Left ventricle myocardium inferior (tissue), 1 donor: Measurements from ENCODE around the gene THEMIS2. TPM values are rescaled to one million over a fixed set of nuclear protein-coding genes. Genes with fewer than 3 reads are reported as not detected.
"Not testable (repeated sequence)": the region's sequence is repeated elsewhere in the genome, so short reads cannot be mapped to it uniquely, and the experiment has no call there.

Experiments
- DNase-seq: peaks from one replicate; pipeline ENCODE4 v3.0.0-alpha.2; 2020
- H3K27ac ChIP-seq: fragments of 200-600 bp; replicated peaks from 2 replicates; pipeline ENCODE4 v1.8.0; 2021
- H3K27me3 ChIP-seq: fragments of 200-600 bp; 2 replicates; pipeline ENCODE4 v1.8.0; 2021; ENCODE audit warnings: low read depth
- H3K36me3 ChIP-seq: fragments of 200-600 bp; 2 replicates; pipeline ENCODE4 v1.8.0; 2021
- H3K4me1 ChIP-seq: fragments of 200-600 bp; 2 replicates; pipeline ENCODE4 v1.8.0; 2021
- H3K4me3 ChIP-seq: fragments of 200-600 bp; 2 replicates; pipeline ENCODE4 v1.8.0; 2021; ENCODE audit warnings: mild to moderate bottlenecking, moderate library complexity
- H3K9me3 ChIP-seq: fragments of 200-600 bp; replicated peaks from 2 replicates; pipeline ENCODE4 v1.8.0; 2021
- intact Hi-C: fragments of 100-400 bp; cut with micrococcal nuclease; formaldehyde crosslinking; loops from one replicate; pipeline ENCODE4 v1.11.0; 2022
- total RNA-seq: library from RNA; stranded (reverse); fragmentation: NEBNext Ultra II Directional; extraction: Animal tissue kit (Norgen Biotek cat#: 25700); gene quantifications from one replicate; pipeline ENCODE4 v1.2.1, GENCODE V29; 2021
- TF ChIP-seq, protein P1 (sequence below): fragments of 200-600 bp; IDR thresholded peaks from 2 replicates; pipeline ENCODE4 v1.8.0; 2021; ENCODE audit warnings: antibody characterized with exemption, mild to moderate bottlenecking, borderline replicate concordance
- donor health status: DM: no; HTN: yes; CAD: no; lungs with severe emphysema.

Gene THEMIS2
- total RNA-seq, 1 donor from 2014 or later, result 4.9 TPM

DNA sequence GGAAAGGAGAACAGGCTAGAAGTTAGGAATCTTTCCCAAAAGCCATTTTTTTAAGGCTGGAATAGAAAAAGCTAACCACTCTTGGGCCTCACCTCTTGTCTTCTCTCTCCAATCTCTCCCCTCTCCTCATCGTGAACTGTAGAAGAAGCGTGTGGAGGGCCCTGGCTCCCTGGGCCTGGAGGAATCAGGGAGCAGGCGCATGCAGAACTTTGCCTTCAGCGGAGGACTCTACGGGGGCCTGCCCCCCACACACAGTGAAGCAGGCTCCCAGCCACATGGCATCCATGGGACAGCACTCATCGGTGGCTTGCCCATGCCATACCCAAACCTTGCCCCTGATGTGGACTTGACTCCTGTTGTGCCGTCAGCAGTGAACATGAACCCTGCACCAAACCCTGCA is 22.4 kb upstream of the THEMIS2 start:
- TF ChIP-seq, protein P1, sequence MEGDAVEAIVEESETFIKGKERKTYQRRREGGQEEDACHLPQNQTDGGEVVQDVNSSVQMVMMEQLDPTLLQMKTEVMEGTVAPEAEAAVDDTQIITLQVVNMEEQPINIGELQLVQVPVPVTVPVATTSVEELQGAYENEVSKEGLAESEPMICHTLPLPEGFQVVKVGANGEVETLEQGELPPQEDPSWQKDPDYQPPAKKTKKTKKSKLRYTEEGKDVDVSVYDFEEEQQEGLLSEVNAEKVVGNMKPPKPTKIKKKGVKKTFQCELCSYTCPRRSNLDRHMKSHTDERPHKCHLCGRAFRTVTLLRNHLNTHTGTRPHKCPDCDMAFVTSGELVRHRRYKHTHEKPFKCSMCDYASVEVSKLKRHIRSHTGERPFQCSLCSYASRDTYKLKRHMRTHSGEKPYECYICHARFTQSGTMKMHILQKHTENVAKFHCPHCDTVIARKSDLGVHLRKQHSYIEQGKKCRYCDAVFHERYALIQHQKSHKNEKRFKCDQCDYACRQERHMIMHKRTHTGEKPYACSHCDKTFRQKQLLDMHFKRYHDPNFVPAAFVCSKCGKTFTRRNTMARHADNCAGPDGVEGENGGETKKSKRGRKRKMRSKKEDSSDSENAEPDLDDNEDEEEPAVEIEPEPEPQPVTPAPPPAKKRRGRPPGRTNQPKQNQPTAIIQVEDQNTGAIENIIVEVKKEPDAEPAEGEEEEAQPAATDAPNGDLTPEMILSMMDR, result no peak
- peaks cover 69% of the 10 kb centered on the region for H3K36me3 ChIP-seq
- H3K27ac ChIP-seq, result no peak overlapping the region
- H3K27me3 ChIP-seq, result no peaks in the 10 kb centered on the region
- H3K9me3 ChIP-seq, result no peaks in the 10 kb centered on the region
- intact Hi-C loops, result no loop called here
- no peak for DNase-seq
- H3K4me3 ChIP-seq, result no peak overlapping the region
- no peaks in the 10 kb centered on the region for H3K4me1 ChIP-seq

DNA sequence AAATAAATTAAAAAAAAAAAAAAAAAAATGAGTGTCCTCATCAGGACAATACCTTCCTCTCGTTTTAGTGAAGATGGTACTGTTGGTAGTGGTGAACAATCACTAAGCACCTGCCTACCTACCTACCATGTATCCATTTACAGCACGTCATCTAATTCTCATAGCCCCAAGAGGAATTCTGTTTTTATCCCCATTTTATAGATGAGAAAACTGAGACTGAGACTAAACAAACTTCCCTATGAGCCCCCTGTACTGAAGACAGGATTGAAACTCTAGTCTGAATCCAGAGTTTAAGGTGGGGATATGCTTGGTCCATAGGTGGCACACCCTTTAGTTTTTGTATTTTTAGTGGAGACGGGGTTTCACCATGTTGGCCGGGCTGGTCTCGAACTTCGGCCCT is 17.3 kb upstream of the THEMIS2 start:
- TF ChIP-seq, protein P1, result no peak
- Histone ChIP-seq H3K27ac (no peak overlapping the region), H3K9me3 (no peaks in the 10 kb centered on the region), H3K27me3 (no peaks in the 10 kb centered on the region), H3K4me3 (no peak overlapping the region), H3K36me3 (peaks cover 18% of the 10 kb centered on the region), H3K4me1 (peaks cover 7% of the 10 kb centered on the region)
- no peak for DNase-seq
- intact Hi-C loops, result no loop called here

DNA sequence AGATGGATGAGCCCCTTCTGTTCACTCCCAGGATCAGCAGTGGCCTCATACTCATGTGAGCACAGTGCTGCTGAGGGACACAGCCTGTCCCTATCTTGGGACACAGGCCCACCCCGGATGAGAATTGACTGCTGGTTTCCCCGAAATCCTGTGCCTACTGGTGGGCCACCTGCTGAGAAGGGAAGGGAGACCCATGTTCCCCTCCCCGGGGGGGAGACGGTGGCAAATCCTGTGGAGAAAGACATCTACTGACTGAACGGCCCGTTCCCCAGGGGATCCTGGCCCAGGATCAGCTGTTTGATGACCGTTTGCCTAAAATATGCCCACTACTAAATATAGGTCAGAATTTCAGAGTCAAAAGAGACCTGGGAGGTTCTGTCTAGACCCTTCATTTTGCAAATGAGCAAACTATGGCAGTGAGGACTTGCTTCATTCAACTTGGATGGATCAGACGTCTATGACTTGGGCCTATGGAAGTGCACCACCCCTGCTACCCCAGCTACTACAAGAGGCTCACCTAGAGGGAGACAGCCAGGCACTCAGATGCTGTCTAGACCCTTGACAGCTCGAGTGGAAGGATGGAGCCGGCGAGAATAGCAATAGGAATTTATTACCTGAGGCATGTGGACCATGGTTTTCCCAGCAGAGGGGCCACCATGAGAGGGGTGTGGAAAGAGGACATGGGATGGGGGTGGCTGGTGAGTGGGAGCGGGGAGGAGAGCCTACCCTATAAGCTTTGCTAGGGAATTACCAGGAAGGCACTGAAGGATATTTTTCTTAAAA is 15.6 kb upstream of the THEMIS2 start:
- DNase-seq, result no peak
- intact Hi-C loops, result no loop called here
- TF ChIP-seq, protein P1, result no peak
- Histone ChIP-seq H3K27ac (no peak overlapping the region), H3K9me3 (no peaks in the 10 kb centered on the region), H3K27me3 (no peaks in the 10 kb centered on the region), H3K4me3 (no peak overlapping the region), H3K36me3 (peaks cover 1% of the 10 kb centered on the region), H3K4me1 (peaks cover 7% of the 10 kb centered on the region)

DNA sequence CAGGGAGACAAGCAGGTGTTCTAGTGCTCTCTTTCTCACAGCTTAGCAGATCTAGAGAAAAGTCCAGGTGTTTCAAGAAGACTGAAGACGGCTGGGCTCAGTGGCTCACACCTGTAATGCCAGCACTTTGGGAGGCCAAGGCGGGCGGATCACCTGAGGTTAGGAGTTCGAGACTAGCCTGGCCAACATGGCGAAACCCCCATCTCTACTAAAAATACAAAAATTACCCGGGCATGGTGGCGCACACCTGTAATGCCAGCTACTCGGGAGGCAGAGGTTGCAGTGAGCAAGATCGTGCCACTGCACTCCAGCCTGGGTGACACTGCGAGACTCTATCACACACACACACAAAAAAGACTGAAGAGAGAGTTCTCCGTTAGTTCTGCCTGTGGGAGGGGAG is 14.8 kb upstream of the THEMIS2 start:
- H3K27me3 ChIP-seq, intact Hi-C loops, H3K4me3 ChIP-seq, H3K36me3 ChIP-seq, H3K9me3 ChIP-seq, H3K27ac ChIP-seq, DNase-seq, H3K4me1 ChIP-seq: not testable (repeated sequence)

DNA sequence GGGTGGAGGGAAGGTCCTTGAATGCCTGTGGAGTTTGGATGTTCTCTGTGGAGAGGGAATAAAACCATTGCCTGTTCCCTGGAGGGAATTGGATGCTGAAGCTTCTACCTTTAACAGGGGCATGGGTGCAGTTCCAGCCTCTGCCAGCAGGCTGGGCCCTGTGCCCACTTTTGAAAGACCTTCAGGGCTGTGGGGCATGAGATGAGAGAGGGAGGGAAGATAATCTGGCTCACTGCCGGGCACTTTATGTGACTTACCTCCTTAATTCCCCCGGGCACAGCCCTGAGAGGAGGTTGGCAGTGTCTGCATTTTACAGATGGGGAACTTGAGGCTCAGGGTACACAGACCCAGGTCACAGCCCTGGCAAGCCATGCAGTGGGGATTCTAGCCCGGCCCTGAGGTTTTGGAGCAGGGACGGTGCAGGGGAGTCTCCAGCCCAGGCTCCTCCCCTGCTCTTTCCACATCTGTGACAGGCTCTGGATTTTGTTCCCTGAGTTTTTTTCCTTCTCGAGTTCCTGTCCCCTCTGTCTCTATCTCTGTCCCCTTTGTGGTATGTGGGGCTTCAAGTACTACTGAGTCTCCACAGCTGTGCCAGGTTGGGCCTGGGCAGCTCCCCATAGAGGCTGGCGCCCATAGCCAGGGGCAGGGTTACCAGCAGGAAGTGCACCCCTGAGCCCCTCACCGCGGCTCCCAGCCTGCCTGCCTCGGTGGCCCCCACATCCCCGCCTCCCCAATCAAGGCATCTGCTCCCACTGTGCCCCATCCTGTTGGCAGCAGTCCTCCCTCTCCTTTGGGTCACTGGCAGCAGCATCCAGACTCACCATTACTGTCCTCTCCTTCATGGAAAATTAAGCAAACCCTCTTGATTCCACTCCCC is 14.0 kb upstream of the THEMIS2 start:
- H3K9me3 ChIP-seq, result no peaks in the 10 kb centered on the region
- H3K27ac ChIP-seq, result no peak overlapping the region
- peak; percentile 82 for DNase-seq
- TF ChIP-seq, protein P1, result peak; percentile 89
- H3K27me3 ChIP-seq, result no peaks in the 10 kb centered on the region
- H3K4me1 ChIP-seq, result peaks cover 15% of the 10 kb centered on the region
- H3K4me3 ChIP-seq, result no peak overlapping the region
- no peaks in the 10 kb centered on the region for H3K36me3 ChIP-seq
- intact Hi-C loops, result no loop called here
